Adrenal gland (tissue), 5 donors: ENCODE results near the gene TOPORS.

Experiments used
- POLR2A ChIP-seq, 2 donors: fragments of 450-650 bp; IDR thresholded peaks; one replicate each; pipeline ENCODE4 v1.6.1; 2017; ENCODE audit warnings: antibody characterized with exemption in 2 of 2, mild to moderate bottlenecking in 2 of 2, moderate library complexity in 1 of 2
- TF ChIP-seq, protein P1 (sequence below), 6 experiments: fragments of 450-650 bp in 4 of 6; fragments of 200-600 bp in 2 of 6; sonication (generic) in 1 of 6; IDR thresholded peaks; 1 replicate in 5 of 6; 2 replicates in 1 of 6; pipeline versions ENCODE4 v1.5.1 to v1.8.0; 2016 to 2021; ENCODE audit warnings: antibody characterized with exemption in 6 of 6, mild to moderate bottlenecking in 2 of 6, moderate library complexity in 1 of 6
- donor health status: DM: no; HTN: no; CAD: no.

DNA sequence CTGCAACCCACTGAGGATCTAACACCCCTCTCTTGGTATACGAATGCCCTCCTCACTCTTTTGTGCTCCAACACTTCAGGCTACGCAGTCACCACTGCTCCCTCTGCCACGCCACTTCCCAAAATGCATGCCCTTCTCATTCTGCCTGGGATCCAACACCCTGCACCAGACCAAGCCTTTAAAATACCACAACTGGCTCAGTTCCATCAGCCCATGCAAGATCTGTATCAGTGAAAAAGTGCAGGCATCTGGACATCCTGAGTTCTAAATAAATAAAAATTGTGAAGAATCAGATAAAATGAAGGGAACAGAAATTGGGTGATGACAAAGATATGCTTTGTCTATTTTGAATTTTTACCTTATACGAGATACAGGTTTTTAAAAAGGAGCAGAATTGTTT, 17.9 kb upstream of the TOPORS start:
- TF ChIP-seq POLR2A (IDR thresholded peaks at IDR 0.05) = no peak
- TF ChIP-seq, protein P1, sequence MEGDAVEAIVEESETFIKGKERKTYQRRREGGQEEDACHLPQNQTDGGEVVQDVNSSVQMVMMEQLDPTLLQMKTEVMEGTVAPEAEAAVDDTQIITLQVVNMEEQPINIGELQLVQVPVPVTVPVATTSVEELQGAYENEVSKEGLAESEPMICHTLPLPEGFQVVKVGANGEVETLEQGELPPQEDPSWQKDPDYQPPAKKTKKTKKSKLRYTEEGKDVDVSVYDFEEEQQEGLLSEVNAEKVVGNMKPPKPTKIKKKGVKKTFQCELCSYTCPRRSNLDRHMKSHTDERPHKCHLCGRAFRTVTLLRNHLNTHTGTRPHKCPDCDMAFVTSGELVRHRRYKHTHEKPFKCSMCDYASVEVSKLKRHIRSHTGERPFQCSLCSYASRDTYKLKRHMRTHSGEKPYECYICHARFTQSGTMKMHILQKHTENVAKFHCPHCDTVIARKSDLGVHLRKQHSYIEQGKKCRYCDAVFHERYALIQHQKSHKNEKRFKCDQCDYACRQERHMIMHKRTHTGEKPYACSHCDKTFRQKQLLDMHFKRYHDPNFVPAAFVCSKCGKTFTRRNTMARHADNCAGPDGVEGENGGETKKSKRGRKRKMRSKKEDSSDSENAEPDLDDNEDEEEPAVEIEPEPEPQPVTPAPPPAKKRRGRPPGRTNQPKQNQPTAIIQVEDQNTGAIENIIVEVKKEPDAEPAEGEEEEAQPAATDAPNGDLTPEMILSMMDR (IDR thresholded peaks at IDR 0.05) = no peak
